Activated naive CD4-positive, alpha-beta T cell treated with anti-CD3 and anti-CD28 coated beads, Interleukin-2, amount 10 ng/mL, durations not matched to agents 5 hours and 36 hours (primary cell): ENCODE results near the gene PAXIP1. TPM values are rescaled to one million over a fixed set of nuclear protein-coding genes. Genes with fewer than 3 reads are reported as not detected.

Experiments used
- total RNA-seq, 2 experiments: library from RNA; stranded (reverse); gene quantifications; one replicate each; pipeline ENCODE4 v1.2.3, GENCODE V29; 2021

PAXIP1 gene
- 10 to 100 TPM; 24.9 to 25.2 TPM for total RNA-seq

GRCh38 chr7:155003092-155003375 lies at the start of gene PAXIP1:
TSS of gene PAXIP1 (minus strand) at chr7:155003124. CDS start at chr7:155002929, 195 bp downstream.

Other genes with a start within 250 kb of the PAXIP1 start
- not detected for gene HTR5A, start 67.2 kb upstream of the PAXIP1 start, total RNA-seq